Measurements from ENCODE around the gene HLA-DQA2.

- no peak for TF ChIP-seq EZH2 (IDR thresholded peaks at IDR 0.05; ENCODE audit: insufficient read depth, low read length)
- TF ChIP-seq CTCF (IDR thresholded peaks at IDR 0.05; ENCODE audit: insufficient read depth, low read depth, low read length): no peak
Measured at GRCh38 chr6:32792901-32793435, 51.8 kb downstream of the HLA-DQA2 start.
